ENCODE data around the gene KRTAP23-1. TPM values are rescaled to one million over a fixed set of nuclear protein-coding genes. Genes with fewer than 3 reads are reported as not detected.

The KRTAP23-1 gene, protein sequence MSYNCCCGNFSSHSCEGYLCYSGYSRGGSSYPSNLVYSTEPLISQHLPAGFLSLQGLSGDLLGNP
- total RNA-seq (2021) (not detected in 2 replicates), Bru-seq, nascent RNA (not detected), BruChase-seq, experiment 1, labeled RNA remaining after a 2-hour chase (not detected), BruChase-seq, experiment 2, labeled RNA remaining after a 6-hour chase (not detected)
- long read RNA-seq = 0 reads

DNA sequence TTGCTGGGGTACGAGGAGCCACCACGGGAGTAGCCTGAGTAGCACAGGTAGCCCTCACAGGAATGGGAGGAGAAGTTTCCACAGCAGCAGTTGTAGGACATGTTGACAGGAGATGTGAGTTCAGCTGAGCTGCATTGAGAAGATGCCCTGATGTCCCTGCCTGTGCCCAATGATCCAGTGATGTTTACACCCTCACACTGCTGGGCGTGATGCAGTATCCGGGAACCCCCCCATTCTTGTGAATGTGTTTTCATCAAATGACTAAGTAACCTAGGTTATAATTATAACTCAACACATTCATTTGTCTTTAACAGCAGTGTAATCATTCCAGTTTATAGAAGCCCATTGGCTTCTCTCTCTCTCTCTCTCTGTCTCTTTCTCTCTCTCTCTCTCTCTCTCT lies at the start of gene KRTAP23-1:
Gene KRTAP23-1, minus strand, starts transcription at position 101 of the 400 bp plus-strand sequence. Its CDS starts 0 bp downstream, at position 101.
- no TSS peak for BruUV-seq (replicated peaks)
- ChIA-PET CTCF (interaction anchor here (0.6 kb wide), 1 partner anchor 86 kb away, joined by 7 read pairs; no protein-coding TSS in a partner anchor), POLR2A (ENCODE audit: low non-redundant PET) (no interaction called here)
- intact Hi-C loops (cut with micrococcal nuclease; ENCODE audit: unreplicated experiment) = loop anchor here (10.0 kb wide), 1 partner anchor 116 kb away; no protein-coding TSS in a partner anchor
- peaks cover 6% of the 10 kb centered on the region for H3K27me3 ChIP-seq (replicated peaks; ENCODE audit: insufficient read depth, low read depth, low read length, poor library complexity)
- H3K4me1 ChIP-seq (ENCODE audit: insufficient read depth, low read length, poor library complexity, severe bottlenecking) = no peaks in the 10 kb centered on the region
- H3K4me3 ChIP-seq (ENCODE audit: low read depth, low read length, poor library complexity, severe bottlenecking) = no peak within 1 kb of the TSS
- no peak for DNase-seq (ENCODE audit: low spot score)
- no peaks in the 10 kb centered on the region for H3K36me3 ChIP-seq (ENCODE audit: insufficient read depth, low read length, poor library complexity, severe bottlenecking)
- TF ChIP-seq, protein P1, sequence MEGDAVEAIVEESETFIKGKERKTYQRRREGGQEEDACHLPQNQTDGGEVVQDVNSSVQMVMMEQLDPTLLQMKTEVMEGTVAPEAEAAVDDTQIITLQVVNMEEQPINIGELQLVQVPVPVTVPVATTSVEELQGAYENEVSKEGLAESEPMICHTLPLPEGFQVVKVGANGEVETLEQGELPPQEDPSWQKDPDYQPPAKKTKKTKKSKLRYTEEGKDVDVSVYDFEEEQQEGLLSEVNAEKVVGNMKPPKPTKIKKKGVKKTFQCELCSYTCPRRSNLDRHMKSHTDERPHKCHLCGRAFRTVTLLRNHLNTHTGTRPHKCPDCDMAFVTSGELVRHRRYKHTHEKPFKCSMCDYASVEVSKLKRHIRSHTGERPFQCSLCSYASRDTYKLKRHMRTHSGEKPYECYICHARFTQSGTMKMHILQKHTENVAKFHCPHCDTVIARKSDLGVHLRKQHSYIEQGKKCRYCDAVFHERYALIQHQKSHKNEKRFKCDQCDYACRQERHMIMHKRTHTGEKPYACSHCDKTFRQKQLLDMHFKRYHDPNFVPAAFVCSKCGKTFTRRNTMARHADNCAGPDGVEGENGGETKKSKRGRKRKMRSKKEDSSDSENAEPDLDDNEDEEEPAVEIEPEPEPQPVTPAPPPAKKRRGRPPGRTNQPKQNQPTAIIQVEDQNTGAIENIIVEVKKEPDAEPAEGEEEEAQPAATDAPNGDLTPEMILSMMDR (conservative IDR thresholded peaks at IDR 0.05; ENCODE audit: low read depth, low read length) = no peak
- no peaks in the 10 kb centered on the region for H3K9me3 ChIP-seq (ENCODE audit: low read depth, low read length, poor library complexity, severe bottlenecking)
- H3K27ac ChIP-seq (ENCODE audit: low read depth, low read length, poor library complexity, severe bottlenecking) = no peak within 1 kb of the TSS

DNA sequence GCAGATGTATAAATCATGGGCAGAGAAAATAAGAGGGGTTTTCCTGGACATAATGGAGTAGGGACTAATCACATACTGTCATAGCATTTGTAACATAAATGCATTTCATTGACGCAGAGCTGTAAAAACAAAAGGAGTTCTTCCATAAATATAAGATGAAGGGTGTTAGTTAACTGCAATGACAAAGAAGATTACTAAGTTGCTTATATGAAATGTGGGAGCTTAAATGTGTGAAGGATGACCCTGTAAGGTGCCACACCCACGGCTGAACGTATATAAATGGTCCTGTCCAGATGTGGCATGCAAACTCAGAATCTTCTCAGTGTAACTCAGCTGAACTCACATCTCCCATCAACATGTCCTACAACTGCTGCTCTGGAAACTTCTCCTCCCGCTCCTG lies 47.3 kb upstream of the KRTAP23-1 start, which contains the start of gene KRTAP13-1:
Gene KRTAP13-1, plus strand, starts transcription at position 301 of the 400 bp plus-strand sequence. Its CDS starts 56 bp downstream, at position 357.
- H3K36me3 ChIP-seq (ENCODE audit: insufficient read depth, low read length, poor library complexity, severe bottlenecking) = no peaks in the 10 kb centered on the region
- ChIA-PET CTCF (no interaction called here), POLR2A (ENCODE audit: low non-redundant PET) (no interaction called here)
- intact Hi-C loops (cut with micrococcal nuclease; ENCODE audit: unreplicated experiment) = no loop called here
- no peaks in the 10 kb centered on the region for H3K4me1 ChIP-seq (ENCODE audit: insufficient read depth, low read length, poor library complexity, severe bottlenecking)
- BruUV-seq (replicated peaks) = no TSS peak
- DNase-seq (ENCODE audit: low spot score) = no peak
- no peak within 1 kb of the TSS for H3K4me3 ChIP-seq (ENCODE audit: low read depth, low read length, poor library complexity, severe bottlenecking)
- H3K27ac ChIP-seq (ENCODE audit: low read depth, low read length, poor library complexity, severe bottlenecking) = no peak within 1 kb of the TSS
- no peaks in the 10 kb centered on the region for H3K9me3 ChIP-seq (ENCODE audit: low read depth, low read length, poor library complexity, severe bottlenecking)
- peaks cover 4% of the 10 kb centered on the region for H3K27me3 ChIP-seq (replicated peaks; ENCODE audit: insufficient read depth, low read depth, low read length, poor library complexity)
- TF ChIP-seq EZH2 (IDR thresholded peaks at IDR 0.05; ENCODE audit: borderline replicate concordance, low read depth, low read length, poor library complexity, severe bottlenecking) = no peak
- TF ChIP-seq, protein P1 (conservative IDR thresholded peaks at IDR 0.05; ENCODE audit: low read depth, low read length) = no peak

DNA sequence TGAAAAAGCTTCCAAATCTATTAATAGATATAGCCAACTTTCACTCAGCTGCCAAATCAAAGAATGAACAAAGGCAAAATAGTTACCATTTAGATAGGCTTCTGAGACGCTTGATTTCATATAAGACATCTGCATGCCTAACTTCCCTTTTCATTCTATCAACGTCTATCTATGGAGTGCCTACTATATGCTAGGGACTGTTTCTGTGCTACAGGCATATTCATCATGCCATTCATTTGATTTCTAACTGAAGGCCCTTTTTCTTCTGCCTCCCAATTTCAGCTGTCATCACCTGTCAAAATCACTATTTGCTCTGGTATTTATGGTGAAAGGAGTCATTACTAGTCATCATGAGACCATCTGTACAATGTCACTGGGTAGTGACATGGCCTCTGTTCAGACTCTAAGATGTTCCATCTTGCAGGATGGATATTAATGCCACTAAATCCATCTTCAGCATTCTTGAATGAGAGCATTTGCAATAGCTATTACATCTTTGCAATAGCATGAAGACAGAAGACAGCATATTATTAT lies 43.2 kb upstream of the KRTAP23-1 start:
- no peak overlapping the region for H3K4me3 ChIP-seq (ENCODE audit: low read depth, low read length, poor library complexity, severe bottlenecking)
- intact Hi-C loops (cut with micrococcal nuclease; ENCODE audit: unreplicated experiment) = no loop called here
- no peak overlapping the region for H3K27ac ChIP-seq (ENCODE audit: low read depth, low read length, poor library complexity, severe bottlenecking)
- no peaks in the 10 kb centered on the region for H3K27me3 ChIP-seq (replicated peaks; ENCODE audit: insufficient read depth, low read depth, low read length, poor library complexity)
- no peaks in the 10 kb centered on the region for H3K9me3 ChIP-seq (ENCODE audit: low read depth, low read length, poor library complexity, severe bottlenecking)
- CTCF ChIA-PET = no interaction called here
- no peak for DNase-seq (ENCODE audit: low spot score)
- no peaks in the 10 kb centered on the region for H3K4me1 ChIP-seq (ENCODE audit: insufficient read depth, low read length, poor library complexity, severe bottlenecking)
- TF ChIP-seq, protein P1 (conservative IDR thresholded peaks at IDR 0.05; ENCODE audit: low read depth, low read length) = no peak
- no peak for TF ChIP-seq EZH2 (IDR thresholded peaks at IDR 0.05; ENCODE audit: borderline replicate concordance, low read depth, low read length, poor library complexity, severe bottlenecking)
- POLR2A ChIA-PET (ENCODE audit: low non-redundant PET) = no interaction called here
- no peaks in the 10 kb centered on the region for H3K36me3 ChIP-seq (ENCODE audit: insufficient read depth, low read length, poor library complexity, severe bottlenecking)
- no TSS peak for BruUV-seq (replicated peaks)

All from A673 (cell line).